ENCODE measurements around the gene ZC3H18.

GRCh38 chr16:88647178-88648070, 77.2 kb downstream of the ZC3H18 start:
- TF ChIP-seq, protein P1, sequence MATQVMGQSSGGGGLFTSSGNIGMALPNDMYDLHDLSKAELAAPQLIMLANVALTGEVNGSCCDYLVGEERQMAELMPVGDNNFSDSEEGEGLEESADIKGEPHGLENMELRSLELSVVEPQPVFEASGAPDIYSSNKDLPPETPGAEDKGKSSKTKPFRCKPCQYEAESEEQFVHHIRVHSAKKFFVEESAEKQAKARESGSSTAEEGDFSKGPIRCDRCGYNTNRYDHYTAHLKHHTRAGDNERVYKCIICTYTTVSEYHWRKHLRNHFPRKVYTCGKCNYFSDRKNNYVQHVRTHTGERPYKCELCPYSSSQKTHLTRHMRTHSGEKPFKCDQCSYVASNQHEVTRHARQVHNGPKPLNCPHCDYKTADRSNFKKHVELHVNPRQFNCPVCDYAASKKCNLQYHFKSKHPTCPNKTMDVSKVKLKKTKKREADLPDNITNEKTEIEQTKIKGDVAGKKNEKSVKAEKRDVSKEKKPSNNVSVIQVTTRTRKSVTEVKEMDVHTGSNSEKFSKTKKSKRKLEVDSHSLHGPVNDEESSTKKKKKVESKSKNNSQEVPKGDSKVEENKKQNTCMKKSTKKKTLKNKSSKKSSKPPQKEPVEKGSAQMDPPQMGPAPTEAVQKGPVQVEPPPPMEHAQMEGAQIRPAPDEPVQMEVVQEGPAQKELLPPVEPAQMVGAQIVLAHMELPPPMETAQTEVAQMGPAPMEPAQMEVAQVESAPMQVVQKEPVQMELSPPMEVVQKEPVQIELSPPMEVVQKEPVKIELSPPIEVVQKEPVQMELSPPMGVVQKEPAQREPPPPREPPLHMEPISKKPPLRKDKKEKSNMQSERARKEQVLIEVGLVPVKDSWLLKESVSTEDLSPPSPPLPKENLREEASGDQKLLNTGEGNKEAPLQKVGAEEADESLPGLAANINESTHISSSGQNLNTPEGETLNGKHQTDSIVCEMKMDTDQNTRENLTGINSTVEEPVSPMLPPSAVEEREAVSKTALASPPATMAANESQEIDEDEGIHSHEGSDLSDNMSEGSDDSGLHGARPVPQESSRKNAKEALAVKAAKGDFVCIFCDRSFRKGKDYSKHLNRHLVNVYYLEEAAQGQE (IDR thresholded peaks at IDR 0.05; ENCODE audit: borderline replicate concordance): no peak
- TF ChIP-seq POLR2AphosphoS5 (IDR thresholded peaks at IDR 0.05): no peak
- TF ChIP-seq EP300 (conservative IDR thresholded peaks at IDR 0.05; ENCODE audit: poor library complexity, severe bottlenecking): no peak
- TF ChIP-seq CTCF (IDR thresholded peaks at IDR 0.05; ENCODE audit: poor library complexity, severe bottlenecking): no peak
